Measurements from ENCODE around the gene SERF2.
"Not testable (repeated sequence)": the region's sequence is repeated elsewhere in the genome, so short reads cannot be mapped to it uniquely, and the experiment has no call there.

SERF2 gene

GRCh38 chr15:43793647-43794046 lies 1.5 kb downstream of the SERF2 start:
- DNase-seq (ENCODE audit: low read depth) = no peak

GRCh38 chr15:43794269-43795037 lies 2.3 kb downstream of the SERF2 start:
- no peak for DNase-seq (ENCODE audit: low read depth)

GRCh38 chr15:43795197-43795596 lies 3.1 kb downstream of the SERF2 start:
- DNase-seq (ENCODE audit: low read depth) = no peak

DNA sequence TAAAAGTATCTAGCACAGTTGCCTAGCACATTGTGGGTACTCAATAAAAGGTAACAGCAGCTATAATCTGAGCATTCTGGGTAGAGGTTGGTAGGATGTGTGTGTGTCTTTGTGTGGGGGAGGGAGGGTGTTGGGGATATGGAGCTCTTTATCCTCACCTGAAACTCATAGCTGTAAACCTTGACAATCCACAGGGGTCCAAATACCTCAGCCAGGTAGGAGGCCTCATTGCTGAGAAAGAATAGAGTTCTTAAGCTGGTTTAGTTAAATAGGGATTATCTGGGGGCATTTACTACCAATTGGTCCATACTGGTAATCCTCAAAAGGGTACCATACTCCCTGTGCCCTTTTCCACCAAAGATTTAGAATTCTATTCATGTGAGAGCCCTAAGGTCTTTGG lies 3.9 kb downstream of the SERF2 start:
- no peak for DNase-seq (ENCODE audit: low read depth)

DNA sequence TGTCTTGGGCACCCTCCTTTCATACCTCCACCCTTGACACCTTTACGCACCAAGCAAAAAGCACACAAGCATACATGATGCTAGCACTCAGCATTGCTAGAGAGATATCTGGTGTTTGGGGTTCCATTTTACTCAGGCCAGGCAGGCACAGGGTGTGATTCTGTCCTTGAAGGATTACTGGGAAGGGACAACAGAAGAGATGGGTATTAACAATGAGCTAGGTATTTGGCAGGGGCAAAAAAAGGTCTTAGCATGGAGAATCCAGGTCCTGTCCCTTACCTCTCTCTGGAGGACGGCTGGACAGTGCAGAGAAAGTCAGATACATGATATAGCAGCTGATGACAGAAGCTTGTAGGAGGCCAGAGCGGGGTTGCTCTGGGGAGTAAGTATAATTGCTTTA lies 4.4 kb downstream of the SERF2 start:
- no peak for DNase-seq (ENCODE audit: low read depth)

- no peak for DNase-seq (ENCODE audit: low read depth)
Measured at GRCh38 chr15:43799209-43799944, 7.3 kb downstream of the SERF2 start.

GRCh38 chr15:43799945-43800285 lies 7.8 kb downstream of the SERF2 start, which contains the start of gene SERINC4:
Gene SERINC4 (minus strand): TSS chr15:43800220. CDS start chr15:43799986, 234 bp downstream.
- no peak for DNase-seq (ENCODE audit: low read depth)

DNA sequence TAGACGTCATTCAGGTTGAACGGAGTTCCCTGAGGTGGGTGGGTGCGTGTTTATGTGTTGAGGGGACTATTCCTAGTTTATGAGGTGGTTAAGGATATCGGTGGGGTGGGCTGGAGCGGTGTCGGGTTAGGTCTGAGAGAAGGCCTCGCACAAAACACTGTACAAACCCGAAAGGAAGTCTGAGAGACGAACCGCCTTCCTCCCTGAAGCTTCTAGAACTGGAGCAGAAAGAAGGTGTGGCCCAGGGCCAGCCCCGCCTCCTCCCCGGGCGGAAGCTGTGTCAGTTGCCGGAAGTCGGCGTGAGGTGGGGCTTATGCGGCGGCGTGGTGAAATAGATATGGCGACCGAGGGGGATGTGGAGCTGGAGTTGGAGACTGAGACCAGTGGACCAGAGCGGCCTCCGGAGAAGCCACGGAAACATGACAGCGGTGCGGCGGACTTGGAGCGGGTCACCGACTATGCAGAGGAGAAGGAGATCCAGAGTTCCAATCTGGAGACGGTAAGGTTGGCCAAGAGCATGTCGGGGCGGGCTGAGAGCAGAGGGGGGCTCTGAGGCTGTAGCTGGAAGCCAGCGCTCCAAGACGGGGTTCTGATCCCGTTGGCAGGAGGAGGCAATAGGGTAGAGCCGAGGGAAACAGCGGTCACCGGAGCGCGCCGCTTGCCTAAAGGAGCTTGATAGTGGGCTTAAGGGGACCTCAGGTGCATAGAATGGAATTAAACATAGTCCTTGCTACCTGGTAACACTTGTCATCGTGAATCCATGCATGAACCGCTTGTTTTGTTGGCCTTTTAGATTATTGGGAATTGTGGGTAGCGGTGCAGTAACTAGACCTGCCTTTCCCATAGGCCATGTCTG lies 8.4 kb downstream of the SERF2 start, which contains the start of gene HYPK:
Gene HYPK, plus strand, starts transcription at position 314 of the 856 bp plus-strand sequence. Its CDS starts 24 bp downstream, at position 338.
- peak; percentile 75 for DNase-seq (ENCODE audit: low read depth)

DNA sequence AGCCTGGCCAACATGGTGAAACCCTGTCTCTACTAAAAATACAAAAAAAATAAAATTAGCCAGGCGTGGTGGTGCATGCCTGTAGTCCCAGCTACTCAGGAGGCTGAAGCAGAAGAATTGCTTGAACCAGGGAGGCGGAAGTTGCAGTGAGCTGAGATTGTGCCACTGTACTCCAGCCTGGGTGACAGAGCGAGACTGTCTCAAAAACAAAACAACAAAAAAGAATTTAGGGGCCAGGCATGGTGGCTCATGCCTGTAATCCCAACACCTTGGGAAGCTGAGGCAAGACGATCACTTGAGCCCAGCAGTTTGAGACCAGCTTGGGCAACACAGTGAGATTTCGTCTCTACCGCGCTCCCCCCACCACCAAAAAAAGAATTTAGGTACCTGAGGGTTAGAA lies 10.6 kb downstream of the SERF2 start:
- not testable (repeated sequence) for DNase-seq (ENCODE audit: low read depth)

- no peak for DNase-seq (ENCODE audit: low read depth)
Measured at GRCh38 chr15:43808435-43808950, 16.4 kb downstream of the SERF2 start.

GRCh38 chr15:43808960-43809678 lies 17.0 kb downstream of the SERF2 start:
- DNase-seq (ENCODE audit: low read depth) = no peak

- DNase-seq (ENCODE audit: low read depth) = not testable (repeated sequence)
Measured at GRCh38 chr15:43815064-43815463, 22.9 kb downstream of the SERF2 start.

GRCh38 chr15:43821505-43821904 lies 29.4 kb downstream of the SERF2 start:
- DNase-seq (ENCODE audit: low read depth) = no peak

DNA sequence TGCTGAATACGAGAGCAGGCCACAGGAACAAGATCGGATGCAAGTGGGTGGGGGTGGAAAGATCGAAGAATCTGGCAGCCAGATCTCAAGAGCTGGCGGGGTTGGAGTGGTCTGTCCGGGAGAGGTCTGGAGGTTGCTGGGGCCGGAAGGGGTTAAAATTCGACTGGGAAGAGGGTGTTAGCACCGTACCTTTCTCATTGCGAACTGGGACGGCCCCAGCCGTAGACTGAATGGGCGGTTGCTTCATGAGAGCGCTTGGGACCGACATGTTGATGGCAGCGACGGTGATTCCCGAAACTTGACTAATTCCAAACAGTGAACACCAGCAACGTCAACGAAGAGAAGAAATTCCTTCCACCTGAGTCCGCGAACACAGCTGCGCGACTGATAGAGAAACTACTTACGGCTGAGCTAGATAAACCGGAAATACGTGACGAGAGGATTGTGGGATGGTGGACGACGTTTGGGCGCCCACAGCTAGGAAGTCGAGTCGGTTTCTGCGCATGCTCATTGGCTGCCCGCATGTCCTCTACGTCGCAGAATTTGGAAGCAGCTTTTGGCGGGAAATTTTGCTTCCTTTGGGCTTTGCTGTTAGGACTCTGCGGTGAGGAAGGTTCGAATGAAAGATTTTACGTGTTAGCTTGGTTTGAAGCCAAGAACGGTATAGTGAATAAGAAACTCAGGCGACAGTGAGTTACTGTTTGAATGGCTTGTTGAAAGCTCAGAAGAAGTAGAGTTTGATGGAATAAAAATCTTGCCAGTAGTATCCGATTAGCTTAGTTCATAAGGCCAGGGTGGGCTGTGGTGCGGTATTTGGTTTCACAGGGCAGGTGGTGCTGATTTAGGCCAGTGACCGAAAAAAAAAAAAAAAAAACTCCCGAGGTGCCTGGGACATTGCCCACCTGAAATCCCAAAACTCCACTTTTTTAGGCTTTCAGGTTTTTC lies 32.5 kb downstream of the SERF2 start, which contains the start of gene MFAP1:
Gene MFAP1, minus strand, starts transcription at position 389 of the 945 bp plus-strand sequence. Its CDS starts 121 bp downstream, at position 268.
- peak; percentile 81 for DNase-seq (ENCODE audit: low read depth)

DNA sequence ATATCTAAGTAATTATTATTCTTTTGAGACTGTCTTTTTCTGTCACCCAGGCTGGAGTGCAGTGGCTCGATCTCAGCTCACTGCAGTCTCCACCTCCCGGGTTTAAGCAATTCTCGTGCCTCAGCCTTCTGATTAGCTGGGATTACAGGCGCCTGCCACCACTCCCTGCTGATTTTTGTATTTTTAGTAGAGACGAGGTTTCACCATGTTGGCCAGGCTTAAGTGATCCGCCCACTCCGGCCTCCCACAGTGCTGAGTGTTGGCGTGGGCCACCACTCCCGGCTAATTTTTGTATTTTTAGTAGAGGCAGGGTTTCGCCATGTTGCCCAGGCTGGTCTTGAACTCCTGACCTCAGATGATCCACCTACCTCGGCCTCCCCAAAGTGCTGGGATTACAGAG lies 33.2 kb downstream of the SERF2 start:
- not testable (repeated sequence) for DNase-seq (ENCODE audit: low read depth)

GRCh38 chr15:43826029-43826507 lies 33.9 kb downstream of the SERF2 start:
- no peak for DNase-seq (ENCODE audit: low read depth)

DNA sequence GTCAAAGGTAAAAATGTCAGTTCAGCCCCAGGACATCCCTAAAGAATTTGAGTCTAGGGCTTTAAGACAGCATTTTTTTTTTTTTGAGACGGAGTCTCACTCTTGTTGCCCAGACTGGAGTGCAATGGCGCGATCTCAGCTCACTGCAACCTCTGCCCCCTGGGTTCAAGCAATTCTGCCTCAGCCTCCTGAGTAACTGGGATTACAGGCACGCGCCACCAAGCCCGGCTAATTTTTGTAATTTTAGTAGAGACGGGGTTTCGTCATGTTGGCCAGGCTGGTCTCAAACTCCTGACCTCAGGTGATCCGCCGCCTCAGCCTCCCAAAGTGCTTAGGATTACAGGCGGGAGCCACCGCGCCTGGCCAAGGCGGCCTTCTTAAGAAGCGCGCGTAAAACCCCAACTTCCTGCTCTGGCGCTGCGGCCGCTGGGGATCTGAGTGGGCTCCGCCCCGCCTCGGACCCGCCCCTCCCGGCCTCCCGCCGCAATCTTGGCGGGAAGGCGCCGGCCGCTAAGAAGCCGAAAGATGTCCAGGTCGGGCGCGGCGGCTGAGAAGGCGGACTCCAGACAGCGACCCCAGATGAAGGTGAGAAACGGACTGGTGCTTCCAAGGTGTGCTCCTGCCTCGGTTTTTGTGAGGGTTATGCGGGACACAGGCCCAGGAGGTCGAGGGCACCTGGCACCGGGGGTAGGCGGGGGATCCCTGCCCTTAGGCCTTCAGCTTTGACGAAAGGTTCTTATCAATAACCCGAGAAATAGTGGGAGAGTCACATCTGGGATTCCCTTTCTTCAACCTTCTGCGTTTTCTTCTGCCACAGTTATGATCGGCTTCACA lies 34.6 kb downstream of the SERF2 start, which contains the start of gene WDR76:
Gene WDR76, plus strand, starts transcription at position 495 of the 834 bp plus-strand sequence. Its CDS starts 31 bp downstream, at position 526.
- DNase-seq (ENCODE audit: low read depth) = peak; percentile 59

DNA sequence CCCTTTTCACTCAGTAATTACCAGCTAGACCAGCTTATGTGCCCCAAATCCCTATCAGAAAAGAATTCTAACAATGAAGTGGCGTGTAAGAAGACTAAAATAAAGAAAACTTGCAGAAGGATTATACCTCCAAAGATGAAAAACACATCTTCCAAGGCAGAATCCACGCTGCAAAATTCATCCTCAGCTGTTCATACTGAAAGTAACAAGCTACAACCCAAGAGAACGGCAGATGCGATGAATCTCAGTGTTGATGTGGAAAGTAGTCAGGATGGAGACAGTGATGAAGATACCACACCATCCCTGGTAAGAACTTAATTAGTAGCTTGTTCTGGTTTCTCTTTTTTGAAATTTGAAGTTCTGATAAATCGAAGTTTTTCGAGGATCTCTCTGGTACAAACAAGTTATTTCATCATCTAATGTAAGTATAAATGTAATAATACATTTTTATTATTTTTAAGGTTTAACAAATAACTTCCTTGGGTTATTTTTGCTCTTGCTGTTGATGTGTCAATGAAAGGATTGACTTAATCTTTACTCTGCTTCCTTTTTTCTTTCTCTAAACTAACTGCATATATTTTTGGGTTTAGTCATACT lies 36.0 kb downstream of the SERF2 start:
- no peak for DNase-seq (ENCODE audit: low read depth)

Data from stimulated activated CD8-positive, alpha-beta memory T cell treated with anti-CD3 and anti-CD28 coated beads, Interleukin-7, amount 100 ng/mL, for 24 hours (primary cell).